Fibroblast of skin of right quadriceps (primary cell): ENCODE measurements around the gene WWC2.
"Not testable (repeated sequence)": the region's sequence is repeated elsewhere in the genome, so short reads cannot be mapped to it uniquely, and the experiment has no call there.

Experiments used
- DNase-seq: peaks from one replicate; pipeline ENCODE4 v3.0.0-alpha.2; 2013

Gene WWC2

DNA sequence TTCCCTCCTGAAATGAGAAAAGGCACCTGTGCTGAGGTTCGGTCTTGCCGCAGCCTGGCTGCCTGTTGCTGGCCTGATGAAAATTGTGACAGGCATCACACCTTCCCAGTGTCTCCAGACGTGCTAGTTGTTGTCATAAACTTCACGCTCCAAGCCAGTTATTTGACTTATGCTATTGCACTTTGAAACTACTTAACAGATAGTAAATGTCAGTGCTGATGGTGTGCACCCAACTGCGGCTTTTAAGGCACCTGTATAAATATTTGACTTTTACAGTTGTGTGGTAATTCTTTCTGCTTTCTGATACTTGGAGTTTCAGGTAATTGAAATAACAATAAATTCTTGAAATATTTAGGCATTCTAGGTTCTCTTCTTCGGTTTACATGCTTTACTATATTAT, 1.8 kb downstream of the WWC2 start:
- no peak for DNase-seq

DNA sequence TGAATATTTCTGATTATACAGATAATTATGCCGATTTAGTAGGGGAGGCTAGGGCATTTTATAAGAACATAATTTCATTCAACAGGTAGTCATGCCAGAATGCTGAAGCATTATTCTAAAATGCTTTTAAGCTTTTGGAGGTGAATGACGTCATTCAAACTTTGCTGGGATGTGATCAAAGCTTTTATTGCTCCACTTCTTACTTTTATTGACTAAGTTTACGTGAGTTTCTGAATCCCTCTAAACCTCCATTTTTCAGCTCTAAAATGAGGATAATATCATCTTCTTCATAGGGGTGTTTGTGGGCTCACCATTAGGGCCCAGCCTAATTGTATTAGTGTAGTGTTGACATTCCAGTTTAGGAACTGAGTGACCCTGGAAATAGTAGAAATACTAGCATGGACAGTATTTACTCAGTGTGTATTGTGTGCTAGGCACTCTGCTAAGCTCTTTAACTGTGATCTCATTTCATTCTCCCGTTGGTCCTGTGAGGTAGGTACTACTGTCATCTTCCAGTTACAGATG, 3.0 kb downstream of the WWC2 start:
- DNase-seq, result no peak

DNA sequence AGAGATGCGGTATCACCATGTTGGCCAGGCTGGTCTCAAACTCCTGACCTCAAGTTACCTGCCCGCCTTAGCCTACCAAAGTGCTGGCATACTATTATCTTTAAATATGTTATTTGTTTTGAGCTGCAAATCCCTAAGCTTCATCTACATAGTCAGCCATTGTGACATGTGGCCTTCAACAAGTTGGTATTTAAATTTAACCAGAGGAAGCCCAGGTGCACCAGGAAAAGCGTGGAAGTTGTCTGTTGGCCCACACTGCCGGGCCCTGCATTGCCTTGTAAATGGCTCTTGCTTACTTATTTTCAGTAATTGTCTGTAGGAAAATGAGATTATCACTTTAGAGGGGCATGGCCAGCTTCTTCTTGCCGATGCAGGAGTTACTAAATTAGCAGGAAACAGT, 6.0 kb downstream of the WWC2 start:
- no peak for DNase-seq

DNA sequence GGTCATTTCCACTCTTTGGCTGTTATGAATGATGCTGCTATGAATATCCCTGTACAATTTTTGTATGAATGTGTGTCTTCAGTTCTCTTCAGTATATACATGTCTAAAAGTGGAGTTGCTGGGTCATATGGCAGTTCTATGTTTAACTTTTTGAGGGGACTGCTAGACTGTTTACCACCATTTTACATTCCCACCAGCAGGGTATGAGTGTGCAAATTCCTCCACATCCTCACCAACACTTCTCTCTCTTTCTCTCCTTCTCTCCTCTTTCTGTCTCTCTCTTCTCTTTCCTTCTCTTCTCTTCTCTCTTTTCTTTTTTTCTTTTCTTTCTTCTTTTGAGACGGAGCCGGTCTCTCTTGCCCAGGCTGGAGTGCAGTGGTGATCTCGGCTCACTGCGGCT, 7.8 kb downstream of the WWC2 start:
- peak; percentile 35 for DNase-seq

DNA sequence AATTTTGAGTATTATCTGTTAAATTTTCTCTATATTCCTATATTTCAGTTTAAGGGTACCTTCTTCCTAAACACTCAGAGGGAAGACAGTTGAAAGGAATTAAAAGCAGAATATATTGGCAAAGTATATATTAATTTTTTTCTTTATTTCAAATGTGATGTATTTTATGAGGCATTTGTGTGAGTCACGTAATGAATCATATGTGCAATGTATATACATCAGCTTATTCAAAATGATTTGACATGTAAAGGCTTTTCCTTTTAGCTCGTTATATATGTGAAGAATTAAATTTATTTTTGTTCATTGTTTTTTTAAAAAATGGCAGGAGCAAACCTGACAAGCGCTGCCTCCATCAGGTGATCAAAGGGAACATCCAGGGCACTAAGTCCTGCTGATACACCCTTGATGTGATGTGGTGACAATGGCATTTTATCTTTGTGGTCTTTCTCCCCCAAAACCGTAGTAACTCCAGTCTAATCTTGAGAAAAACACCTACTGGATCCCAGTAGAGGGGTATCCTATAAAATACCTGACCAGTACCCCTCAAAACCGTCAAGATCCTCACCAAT, 8.9 kb downstream of the WWC2 start:
- peak; percentile 56 for DNase-seq

DNA sequence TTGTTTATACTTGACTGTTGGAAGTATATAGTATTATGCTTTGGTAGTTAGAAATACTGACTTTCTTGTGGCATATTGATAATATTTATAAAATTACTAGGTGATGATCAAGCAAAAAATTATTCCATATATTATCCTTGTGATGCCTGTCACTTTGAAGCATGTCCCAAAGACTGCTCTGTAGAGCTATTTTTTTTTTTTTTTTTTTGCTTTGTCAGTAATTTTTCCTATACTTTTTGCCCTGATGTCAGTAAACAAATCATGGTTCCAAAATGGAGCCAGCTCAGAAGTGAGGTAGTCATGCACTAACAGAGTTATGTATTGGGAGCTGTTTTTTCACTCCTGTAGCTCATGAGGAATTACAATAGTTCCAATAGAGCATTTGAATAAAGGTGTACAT, 11.2 kb downstream of the WWC2 start:
- no peak for DNase-seq

DNA sequence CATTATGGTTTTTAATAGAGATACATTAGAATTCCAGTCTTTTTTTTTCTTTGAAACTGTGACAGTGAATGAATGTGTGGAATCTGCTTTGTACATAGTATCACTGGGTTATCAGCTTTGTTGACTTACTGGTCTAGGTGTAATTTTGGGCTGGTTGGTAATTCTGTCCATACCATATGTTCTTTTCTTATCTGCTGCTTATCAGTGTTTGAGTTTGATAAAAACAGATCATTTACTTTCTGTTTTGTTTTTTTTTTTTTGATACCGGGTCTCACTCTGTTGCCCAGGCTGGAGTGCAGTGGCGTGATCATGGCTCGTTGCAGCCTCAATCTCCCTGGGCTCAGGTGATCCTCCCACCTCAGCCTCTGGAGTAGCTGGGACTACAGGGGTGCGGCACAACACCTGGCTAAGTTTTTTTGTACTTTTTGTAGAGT, 12.4 kb downstream of the WWC2 start:
- no peak for DNase-seq

DNA sequence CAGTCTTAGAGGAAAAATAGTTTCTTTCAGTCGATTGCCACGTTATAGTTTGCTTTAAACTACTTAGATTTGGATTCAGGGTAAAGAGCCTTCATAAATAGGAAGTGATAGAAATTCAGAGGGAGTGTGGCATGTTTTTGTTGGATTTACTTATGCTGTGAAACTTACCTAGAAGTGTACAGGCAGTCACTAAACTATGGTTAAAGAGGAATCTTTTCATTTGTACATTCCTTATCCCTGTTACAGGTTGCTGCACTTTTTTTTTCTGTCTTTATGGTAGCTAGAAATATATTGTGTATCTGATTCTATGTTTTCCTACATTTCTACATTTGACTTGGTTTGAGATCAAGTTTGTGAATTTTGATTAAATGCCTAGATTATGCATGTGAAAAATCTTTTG, 19.1 kb downstream of the WWC2 start:
- DNase-seq, result no peak

DNA sequence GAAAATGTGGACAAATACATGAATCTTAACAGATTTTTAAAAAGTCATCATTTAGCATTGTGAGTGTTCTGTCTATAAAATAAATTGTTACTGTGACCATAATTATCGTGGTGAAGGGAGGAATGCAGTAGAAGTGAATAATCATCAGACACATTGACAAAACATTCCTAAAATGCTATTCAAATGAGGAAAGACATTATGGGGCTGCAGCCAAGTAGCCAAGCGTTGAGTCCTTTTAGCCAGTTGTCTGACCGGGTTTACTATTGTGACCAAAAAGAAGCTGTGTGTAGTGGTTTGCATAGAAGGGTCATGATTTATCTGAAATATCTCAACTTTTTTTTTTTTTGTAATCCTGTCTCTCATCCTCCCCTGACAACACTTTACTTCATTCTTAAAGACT, 19.5 kb downstream of the WWC2 start:
- DNase-seq, result peak; percentile 97

DNA sequence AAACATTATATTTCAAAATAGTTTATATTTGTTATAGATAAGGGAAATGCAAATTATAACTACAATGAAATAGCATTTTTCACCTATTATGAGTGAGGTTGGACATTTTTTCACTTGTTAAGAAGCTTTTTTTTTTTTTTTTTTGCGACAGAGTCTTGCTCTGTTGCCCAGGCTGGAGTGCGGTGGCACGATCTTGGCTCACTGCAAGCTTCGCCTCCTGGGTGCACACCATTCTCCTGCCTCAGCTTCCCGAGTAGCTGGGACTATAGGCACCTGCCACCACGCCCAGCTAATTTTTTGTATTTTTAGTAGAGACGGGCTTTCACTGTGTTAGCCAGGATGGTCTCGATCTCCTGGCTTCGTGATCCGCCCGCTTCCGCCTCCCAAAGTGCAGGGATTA, 22.6 kb downstream of the WWC2 start:
- DNase-seq, result not testable (repeated sequence)

DNA sequence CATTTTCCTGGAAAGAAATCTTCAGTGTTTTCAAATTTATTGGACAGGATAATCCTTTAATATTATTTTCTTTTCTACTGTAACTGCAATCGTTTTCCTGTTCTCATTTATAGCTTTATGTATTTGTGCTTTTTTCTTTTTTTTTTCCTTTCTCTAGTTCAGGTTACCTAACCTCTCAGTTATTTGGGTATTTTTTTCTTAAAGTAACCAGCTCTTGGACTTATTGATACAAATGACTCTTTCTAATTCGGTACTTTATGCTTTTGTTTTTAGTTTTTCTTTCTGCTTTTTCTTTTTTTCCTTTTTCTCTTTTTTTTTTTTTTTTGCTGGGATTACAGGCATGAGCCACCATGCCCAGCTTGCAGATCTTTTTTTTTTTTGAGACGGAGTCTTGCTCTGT, 25.2 kb downstream of the WWC2 start:
- DNase-seq, result no peak

DNA sequence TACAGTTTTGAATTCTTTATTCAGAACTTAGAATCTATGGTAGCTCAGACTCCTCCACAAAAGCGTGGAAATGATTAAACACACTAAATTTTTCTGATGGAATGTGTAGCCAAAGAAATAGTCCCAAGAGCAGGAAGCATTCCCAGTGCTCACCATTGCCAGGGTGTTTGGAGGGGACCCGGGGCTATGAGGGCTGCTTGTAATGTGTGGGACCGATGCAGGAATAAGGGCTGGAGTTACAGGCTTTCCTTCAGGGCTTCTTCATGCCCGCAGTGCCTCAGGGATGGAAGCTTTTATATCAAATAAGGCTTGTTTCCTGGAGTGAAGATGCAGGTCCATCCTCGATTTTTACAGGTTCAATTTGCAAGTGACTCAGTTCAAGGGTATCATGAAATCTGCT, 25.8 kb downstream of the WWC2 start:
- no peak for DNase-seq

DNA sequence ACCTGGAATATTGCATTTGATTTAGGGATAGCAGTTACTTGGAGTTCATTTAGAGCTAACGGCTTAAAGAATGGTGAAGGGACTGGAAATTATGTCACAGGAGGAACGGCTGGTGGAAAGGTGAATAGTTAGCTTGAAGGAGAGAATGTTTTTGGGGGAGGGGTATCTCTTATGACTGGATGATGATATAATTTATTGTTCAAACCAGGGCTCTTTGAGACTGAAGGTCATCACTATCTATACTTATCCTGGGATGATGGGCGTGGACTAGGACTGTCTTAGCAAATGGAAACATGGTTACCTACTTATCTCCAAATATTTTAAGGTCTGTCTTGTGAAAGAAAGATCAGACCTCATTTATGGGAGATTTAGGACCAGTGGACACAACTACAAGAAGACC, 30.1 kb downstream of the WWC2 start:
- no peak for DNase-seq

DNA sequence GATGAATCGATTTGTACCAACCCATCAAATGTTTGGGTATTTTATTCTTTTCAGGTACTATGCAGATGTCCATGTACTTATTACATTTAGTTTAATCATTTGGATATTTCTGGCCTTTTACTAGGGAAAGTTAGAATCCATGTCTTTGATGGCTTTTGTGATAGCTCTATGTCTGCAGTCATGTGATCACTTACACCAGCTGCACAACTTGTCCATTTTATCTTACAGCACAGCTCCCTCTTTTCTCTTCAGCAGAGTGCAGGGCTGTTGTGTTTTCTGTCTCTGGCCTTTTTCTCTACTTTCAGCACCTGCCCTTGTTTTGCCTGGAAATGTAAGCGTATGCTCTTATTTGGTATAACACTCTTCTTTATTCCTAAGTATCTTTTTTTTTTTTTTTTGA, 30.6 kb downstream of the WWC2 start:
- DNase-seq, result no peak

DNA sequence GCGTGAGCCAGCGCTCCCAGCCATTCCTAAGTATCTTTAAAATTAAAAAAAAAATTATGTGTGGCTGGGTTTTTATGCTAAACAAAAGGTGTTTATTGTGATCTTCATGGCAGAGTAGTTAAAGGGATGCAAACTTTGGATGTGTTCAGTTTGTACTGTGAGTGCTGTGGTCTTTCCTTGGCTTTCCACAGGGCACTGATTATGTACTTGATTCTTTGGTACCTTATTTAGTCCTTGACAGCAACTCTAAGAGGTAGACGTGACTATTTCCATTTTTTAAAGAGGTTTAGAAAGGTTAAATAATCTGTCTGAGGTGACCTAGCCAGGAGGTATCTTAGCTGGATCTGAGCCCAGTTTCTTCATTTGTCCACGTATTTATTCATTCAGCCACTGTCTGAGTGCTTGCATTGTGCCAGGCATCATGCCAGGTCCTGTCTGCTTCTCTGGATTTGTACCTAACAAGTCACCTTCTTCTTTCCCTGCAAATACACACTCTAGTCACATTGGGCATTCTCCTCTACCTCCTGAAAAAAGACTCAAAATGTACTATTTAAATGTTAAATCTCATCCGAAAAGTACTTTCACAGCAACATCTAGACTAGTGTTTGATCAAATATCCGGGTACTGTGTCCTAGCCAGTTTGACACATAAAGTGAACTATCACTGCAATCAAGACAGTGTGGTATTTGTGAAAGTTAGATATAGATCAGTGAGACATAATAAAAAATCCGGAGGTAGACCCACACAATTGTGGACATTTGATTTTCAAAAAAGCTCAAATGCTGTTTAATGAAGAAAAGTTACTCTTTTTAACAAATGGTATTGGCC, 31.5 kb downstream of the WWC2 start:
- peak; percentile 25 for DNase-seq

DNA sequence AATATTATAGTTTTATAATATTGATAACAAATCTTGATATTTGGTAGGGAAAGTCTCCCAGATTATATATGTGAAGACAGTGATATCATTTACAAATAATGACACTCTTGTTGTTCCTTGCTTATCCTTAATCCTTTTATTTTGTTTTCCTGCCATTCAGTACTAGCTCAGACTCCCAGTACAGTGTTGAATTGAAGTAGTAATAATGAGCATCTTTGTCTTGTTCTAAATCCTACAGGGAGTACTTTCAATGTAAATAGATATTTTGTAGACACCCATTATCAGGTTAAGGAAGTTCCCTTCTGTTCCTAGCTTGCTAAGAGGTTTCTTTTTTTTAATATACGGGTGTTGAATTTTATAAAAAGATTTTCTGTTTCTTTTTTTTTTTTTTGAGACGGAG, 33.0 kb downstream of the WWC2 start:
- no peak for DNase-seq

DNA sequence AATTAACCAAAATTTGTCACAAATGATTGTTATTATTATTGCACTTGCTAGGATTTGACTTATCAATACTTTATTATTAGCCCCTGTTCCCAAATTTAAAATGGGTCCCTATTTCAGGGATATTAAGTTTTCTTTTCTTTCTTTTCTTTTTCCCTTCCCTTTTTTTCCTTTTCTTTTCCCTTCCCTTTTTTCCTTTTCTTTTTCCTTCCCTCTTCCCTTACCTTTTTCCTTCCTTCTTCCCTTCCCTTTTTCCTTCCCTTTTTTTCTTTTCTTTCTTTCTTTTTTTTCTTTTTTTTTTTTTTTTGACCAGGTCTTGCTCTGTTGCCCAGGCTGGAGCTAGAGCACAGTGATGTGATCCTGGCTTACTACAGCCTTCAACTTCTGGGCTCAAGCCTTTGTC, 33.8 kb downstream of the WWC2 start:
- DNase-seq, result no peak

DNA sequence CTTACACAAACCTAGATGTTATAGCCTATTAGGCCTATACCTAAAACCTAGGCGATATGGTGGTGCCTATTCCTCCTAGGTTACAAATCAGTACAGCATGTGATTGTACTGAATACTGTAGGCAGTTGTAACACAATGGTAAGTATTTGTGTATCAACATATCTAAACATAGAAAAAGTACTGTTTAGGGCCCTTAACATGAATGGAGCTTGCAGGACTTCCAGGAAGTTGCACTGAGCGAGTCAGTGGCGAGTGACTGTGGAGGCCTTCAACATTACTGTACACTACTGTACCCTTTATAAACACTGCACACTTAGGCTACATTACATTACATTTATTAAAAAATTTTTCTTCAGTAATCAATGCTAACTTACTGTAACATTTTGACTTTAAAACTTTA, 37.8 kb downstream of the WWC2 start:
- peak; percentile 49 for DNase-seq

DNA sequence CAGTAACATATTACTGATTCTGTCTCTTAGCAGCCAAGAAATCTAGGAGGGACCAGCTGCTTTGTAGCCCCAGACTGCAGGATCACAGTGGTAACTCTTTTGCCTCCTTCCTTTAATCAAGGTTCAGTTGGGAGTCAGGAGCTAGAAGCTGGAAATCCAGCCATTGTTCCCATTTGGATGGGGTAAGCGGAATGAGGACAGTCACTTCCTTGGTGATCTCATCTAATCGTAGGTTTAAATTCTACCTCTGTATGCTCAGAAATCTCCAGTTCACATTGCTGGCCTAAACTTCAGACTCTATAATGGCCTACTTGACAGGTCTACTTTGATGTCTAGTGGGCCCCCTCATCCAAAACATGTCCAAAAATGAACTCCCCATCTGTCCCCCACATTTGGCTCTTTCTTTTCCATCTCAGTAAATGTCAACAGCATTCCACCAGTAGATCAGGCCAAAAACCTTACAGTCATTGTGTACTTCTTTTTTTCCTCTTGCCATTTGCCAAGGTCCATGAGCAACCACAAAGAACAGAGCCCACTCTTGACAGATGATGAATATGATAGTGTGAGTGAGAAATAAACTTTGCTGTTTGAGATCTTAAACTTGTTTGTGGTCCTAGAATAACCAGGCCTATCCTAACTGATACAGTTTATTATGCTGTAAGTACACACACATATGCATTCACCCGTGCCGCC, 40.1 kb downstream of the WWC2 start:
- DNase-seq, result no peak

DNA sequence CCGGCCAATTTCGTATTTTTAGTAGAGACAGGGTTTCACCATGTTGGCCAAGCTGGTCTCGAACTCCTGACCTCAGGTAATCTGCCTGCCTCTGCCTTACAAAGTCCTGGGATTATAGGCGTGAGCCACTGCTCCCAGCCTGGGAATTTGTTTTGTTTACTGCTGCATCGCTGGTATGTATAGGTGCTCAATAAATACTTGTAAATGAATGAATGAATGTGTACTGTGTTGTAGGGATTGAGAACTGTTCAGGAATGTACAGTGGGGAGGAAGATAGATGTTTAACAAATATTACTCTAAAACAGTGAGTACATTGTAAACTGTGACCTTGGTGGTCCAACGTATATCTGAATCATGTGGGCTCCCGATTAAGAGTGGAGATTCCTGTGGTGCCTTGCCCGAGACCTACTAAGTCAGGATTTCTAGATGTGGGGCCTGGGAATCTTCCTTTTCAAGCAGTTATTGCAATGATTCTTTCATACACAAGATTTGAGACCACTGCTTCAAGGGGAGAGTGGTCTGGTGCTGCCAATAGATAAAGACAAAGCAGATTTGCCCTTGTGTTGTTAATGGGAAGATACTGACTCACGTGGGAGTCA, 41.0 kb downstream of the WWC2 start:
- peak; percentile 55 for DNase-seq

DNA sequence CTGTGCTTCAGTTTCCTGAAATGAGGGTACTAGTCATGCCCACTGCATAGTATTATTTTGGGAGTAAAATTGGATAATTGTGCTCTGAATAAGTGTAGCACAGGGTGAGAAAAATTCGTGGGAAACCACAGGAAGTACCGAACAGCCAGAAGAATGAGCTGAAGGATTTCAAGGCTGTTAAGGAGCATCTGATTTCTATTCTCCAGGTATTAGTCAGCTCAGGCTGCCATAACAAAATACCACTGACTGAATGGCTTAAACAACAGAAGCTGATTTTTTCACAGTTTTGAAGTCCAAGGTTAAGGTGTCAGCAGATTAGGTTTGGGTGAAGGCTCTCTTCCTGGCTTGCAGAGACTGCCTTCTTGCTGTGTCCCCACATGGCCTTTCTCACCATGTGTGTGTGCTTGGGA, 41.9 kb downstream of the WWC2 start:
- DNase-seq, result peak; percentile 96

DNA sequence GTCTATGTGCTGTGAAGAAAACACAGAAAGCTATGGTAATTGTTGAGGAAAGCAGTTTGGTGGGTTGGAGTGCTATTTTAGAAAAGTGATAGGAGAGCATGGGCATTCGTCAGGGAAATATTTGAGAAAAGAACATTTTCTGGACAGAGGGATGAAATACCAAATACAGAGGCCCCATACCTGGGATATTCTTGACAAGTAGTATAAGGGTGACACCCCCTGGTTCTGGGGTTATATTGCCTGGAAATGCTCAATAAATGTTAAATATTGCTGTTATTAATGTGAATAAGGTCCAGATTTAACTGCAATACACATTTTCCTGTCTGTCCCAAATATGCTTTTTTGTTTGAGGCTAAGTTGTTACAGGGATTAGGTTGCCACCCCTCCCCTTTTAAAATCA, 42.9 kb downstream of the WWC2 start:
- DNase-seq, result no peak
